EL (cell line): Measurements from ENCODE around the gene MARF1.
"Not testable (repeated sequence)": the region's sequence is repeated elsewhere in the genome, so short reads cannot be mapped to it uniquely, and the experiment has no call there.

Source experiments
- DNase-seq: peaks from one replicate; pipeline ENCODE4 v3.0.0-alpha.2; 2016

Gene MARF1

DNA sequence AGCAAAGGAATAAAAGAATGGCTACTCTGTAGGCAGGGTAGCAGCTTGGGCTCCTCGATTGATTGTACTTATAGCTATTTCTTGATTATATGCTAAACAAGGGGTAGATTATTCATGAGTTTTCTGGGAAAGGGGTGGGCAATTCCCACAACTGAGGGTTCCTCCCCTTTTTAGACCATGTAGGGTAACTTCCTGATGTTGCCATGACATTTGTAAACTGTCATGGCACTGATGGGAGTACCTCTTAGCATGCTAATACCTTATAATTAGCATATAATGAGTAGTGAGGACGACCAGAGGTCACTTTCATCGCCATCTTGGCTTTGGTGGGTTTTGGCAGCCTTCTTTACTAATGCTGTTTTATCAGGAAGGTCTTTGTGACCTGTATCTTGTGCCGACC lies 72.3 kb downstream of the MARF1 start:
- not testable (repeated sequence) for DNase-seq

DNA sequence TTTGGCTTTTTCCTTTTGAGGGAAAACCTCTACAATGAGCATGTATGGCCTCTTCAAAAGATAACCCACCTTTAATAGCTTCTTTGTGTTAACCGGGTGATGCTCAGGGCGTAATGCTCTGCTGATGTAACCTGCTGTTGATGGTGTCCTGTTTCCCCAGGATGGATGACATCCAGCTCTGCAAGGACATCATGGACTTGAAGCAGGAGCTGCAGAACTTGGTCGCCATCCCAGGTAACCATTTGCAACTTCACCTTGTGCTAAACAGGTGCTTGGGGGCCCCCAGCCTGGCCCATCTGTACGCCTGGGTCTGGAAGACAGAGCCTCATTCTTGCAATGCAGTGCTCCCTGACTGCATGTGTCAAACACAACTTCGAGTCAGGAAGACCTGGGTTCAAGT lies 75.1 kb downstream of the MARF1 start:
- DNase-seq, result no peak

DNA sequence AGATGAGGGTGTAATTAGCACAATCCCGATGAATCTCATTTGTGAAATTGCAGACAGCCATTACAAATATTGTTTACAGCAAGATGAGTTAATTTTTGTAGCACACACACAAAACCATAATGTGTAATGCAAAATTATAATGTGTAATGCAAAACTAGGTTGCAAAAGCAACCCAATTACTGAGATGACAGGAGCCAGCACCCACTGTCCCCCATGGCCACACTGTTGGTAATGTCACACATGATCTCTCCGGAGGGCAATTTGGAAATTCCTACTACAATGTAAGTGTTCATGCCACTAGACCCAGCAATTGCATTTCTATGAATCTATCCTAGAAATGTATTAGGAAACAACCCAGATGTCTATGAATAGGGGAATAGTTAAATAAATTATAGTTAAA lies 76.9 kb downstream of the MARF1 start:
- no peak for DNase-seq

DNA sequence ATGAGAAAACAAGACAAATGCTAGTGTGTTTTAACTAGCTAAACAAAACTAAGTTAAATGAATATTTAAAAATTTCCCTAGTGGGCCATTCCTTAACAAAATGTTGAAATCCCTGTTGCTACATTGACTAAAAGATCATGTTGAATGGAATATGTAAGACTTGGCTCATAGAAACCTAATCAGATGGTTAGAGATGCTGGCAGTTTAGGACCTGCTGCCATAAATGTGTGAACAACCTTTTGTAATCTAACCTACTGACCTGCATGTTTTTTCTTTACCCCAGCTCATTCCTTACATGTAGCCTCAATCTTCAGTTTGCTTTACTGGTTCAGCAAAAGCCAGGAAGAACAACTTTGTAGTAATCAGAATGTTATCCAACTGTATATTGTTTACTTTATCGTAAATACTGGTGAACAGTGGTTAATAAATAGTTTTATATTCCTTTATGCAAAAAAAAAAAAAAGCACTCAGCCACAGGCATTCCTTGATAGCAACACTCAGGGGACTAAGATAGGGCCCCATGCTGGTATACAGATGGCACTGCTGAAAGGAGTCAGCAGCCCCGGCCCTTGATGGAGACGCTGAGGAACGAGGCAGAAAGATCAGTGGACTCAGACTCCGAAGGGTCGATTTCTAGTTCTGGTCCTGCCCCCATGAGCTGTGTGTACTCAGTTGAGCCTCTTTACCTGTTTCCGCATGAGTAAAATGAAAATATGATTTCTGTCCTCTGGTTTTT lies 78.2 kb downstream of the MARF1 start:
- no peak for DNase-seq

DNA sequence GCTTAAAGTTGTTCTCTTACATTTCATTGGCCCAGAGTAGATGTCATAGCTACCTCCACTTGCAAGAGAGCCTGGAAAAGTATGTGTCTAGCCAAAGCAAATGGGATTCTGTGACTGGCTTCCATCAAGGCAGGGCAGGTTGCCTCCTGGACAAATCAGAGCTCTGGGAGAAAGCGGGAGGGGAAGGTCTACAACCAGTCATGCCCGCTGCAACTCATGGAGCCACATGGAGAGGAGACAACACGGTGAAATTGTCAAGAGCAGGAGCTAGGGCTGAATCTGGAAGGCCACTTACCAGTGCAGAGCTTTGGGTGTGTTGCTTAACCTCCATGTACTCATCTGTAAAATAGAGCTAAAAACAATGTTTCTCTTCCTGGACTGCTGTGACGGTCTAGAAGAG lies 83.8 kb downstream of the MARF1 start:
- no peak for DNase-seq

DNA sequence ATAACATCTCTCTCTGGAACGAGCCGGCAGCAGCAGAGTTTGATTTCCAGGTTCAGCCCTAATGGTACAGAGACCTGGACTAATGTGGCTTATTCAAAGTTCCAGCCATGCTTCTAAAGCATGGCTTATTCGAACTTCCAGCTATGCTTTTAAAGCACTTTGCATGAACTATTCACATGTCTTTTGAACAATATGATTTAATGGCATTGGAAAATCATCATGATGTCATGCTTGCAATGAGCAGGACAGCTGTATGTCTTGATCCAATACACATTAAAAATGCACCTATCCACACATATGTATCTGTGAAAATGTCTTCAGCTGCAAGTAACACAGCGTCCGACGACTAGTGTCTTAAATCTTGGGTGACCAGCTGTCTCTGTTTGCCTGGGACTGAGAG lies 85.7 kb downstream of the MARF1 start:
- no peak for DNase-seq

DNA sequence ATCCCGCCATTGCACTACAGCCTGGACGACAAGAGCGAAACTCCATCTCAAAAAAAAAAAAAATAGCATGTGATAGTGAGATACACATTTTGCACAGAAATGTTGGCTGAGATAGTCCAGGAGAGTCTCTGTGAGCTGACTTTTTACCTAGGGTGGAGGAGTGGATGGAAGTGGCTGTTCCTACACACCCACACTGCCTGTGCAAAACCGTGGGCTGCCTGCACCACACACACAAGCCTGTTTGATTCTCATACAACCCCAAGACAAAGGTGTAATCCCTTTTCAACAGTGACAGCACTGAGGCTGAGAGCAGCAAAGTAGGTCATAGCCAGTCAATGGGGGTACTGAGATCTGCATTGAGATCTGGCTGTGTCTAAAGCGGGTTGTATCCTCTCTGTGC lies 86.8 kb downstream of the MARF1 start:
- no peak for DNase-seq

DNA sequence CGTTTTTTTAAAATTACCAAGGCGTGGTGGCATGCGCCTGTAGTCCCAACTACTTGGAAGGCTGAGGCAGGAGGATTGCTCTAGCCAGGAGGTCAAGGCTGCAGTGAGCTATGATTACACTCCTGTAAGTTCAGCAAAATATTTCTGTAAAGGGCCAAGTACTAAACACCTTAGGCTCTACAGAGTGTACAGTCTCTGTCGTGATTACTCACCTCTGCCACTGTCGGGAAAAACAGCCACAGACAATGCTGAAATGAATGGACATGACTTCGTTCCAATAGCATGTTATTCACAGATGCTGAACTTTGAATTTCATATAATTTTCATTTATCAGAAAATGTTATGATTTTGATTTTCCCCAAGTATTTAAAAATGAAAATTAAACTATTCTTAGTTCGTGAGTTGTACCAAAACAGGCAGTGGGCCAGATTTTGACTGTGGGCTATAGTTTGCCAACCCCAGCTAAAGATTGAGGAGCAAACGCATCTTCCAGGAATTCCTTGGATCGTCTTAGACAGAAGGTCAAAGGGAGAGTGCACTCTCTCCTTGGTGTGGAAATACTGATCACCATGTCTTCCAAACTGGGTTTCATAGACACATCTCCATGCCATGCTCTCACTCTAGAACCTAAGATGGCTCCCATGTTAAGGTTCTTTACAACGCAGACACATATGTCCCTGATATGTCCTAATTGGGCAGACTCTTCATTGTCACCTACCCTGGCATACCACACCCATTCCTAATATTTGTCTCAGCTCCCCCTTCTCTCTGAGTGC lies 89.5 kb downstream of the MARF1 start:
- DNase-seq, result no peak

DNA sequence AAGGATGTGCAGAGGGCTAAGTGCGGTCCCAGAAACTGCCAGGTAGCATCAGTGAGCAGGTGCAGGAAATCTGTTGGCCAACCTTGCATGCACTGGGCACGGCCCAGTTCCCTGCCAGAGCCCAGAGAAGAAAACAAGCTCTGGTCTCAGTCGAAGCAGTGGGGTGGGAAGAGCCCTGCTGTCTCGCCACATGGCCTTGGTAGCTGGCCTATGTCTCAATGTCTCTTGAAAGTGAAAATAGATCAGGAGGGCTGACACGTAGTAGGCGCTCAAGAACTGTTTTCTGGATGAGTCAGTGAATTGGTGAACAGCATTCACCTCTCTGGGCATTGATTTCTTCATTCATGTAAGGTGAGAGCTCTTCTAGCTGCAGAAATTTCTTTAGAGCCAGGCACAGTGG lies 90.4 kb downstream of the MARF1 start:
- DNase-seq, result no peak

DNA sequence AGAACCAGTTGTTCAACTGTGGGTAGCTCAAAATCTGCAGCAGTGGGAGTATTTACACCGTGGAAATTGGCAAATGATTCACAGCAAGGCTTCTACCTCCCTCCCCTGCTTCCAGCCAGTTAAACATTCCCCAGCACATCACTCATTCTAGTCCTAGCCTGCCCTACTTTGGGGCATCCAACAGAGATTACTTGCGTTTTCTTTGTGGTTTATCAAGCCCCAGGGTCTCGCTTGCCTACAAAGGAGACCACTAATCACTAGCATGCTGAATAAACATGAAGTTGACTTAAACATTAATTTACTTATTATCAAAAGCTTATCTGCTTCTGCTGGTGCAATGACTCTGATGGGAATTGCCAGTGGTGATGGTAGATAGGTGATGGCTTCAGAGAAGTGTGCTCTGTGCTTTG lies 94.5 kb downstream of the MARF1 start:
- DNase-seq, result peak; percentile 4

DNA sequence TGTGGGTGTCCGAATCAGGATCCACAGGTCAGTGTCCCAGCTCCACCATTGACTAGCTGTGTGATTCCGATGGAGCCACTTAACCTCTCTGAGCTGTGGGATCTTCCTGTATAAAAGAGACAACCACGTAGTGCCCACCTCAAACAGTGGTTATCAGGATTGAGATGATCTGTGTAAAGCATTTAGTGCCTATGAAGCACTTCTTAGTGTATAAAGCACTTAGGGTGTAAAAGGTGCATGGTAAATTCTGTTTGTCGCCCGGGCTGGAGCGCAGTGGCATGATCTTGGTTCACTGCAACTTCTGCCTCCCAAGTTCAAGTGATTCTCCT lies 95.2 kb downstream of the MARF1 start:
- no peak for DNase-seq

DNA sequence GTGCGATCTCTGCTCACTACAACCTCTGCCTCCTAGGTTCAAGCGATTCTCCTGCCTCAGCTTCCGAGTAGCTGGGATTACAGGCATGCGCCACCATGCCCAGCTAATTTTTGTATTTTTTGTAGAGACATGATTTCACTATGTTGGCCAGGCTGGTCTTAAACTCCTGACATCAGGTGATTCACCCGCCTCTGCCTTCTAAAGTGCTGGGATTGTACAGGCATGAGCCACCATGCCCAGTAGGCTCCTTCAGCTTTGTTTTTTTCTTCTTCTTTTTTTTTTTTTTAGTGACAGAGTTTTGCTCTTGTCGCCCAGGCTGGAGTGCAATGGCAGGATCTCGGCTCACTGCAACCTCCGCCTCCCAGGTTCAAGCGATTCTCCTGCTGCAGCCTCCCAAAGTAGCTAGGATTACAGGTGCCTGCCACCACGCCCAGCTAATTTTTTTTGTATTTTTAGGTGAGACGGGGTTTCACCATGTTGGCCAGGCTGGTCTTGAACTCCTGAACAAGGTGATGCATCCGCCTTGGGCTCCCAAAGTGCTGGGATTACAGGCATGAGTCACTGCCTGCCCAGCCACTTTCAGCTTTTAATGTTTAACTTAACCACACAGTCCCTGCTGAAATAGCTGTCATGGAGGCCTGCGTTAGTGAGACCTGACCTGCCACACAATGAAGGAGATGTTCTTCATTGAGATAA lies 95.7 kb downstream of the MARF1 start:
- DNase-seq, result not testable (repeated sequence)

DNA sequence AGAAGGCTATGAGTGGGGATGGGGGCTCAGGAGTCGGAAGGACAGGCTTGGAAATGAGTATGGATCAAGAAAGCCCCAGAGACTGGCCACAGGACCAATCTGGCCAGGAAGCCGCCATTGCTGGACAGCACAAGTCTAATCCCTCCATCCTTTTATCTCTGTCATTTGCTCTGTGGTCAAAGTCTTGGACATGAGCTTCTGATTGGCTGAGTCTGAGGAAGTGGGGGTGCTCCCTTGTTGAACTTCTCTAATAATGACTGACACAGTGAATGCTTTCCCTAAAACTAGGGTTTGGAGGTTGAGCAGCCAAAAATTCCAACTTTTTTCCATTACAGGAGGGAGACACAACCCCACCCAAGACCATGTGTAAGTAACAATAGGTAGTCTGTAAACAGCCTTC lies 97.4 kb downstream of the MARF1 start:
- no peak for DNase-seq

DNA sequence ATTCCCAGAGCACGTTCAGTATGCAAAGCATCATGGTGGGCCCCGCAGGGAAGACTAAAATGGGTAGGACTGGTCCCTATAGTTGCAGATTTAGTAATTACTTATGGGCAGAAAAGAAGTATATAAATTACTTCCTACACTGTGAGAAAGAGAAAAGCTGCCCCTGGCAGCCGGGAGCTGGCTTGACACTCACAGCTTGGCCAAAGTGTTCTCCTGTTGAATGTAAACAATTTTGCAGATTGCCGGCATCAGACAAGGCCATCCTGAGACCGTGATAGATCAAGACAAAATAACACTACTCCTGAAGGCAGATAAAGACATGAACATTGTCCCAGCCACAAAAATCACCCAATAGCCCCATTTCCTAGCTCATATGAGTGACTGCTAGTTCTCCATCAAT lies 98.5 kb downstream of the MARF1 start:
- no peak for DNase-seq
